ENCODE results near the gene RPGRIP1. TPM values are rescaled to one million over a fixed set of nuclear protein-coding genes. Genes with fewer than 3 reads are reported as not detected.
"Not testable (repeated sequence)": the region's sequence is repeated elsewhere in the genome, so short reads cannot be mapped to it uniquely, and the experiment has no call there.

Gene RPGRIP1
- total RNA-seq, 2 experiments from 2014 or later, result not detected

DNA sequence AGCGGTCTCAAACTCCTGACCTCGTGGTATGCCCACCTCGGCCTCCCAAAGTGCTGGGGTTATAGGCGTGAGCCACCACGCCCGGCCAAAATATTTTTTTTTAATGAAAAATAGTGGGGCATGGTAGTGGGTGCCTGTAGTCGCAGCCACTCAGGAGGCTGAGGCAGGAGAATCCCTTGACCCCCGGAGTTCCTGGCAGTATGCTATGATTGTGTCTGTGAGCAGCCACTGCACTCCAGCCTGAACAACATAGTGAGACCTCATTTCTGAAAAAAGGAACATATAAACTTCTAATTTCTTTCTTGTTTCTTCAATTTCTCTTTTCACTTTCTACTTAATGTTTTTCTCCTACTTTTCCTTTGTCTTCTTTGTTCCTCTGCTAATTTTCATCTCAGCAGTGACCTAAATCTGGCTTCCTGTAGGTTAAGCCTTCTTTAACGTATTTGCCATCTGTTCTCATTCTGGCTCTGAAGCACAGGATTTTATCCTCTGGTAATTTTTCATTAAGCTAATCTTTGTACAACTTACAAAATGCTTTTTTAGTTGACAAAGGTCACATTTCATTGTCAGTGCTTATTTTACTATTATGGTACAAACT, 4.5 kb upstream of the RPGRIP1 start:
- DNase-seq, result no peak
- ChIA-PET CTCF (interaction anchor here (0.9 kb wide), 1 partner anchor 201 kb away, joined by 3 read pairs; no protein-coding TSS in a partner anchor), POLR2A (interaction anchor here (0.6 to 4.9 kb wide), 2 partner anchors 11 to 19 kb away, joined by 3 to 14 read pairs; no protein-coding TSS in a partner anchor)
- Mint-ChIP-seq H3K9me3 (no peaks in the 10 kb centered on the region), H3K4me1 (ENCODE audit: low read depth) (peaks cover 4% of the 10 kb centered on the region), H3K36me3 (ENCODE audit: low read depth) (no peaks in the 10 kb centered on the region), H3K27ac (no peak overlapping the region), H3K4me3 (no peak overlapping the region), H3K27me3 (no peaks in the 10 kb centered on the region)
- intact Hi-C loops (cut with micrococcal nuclease), result no loop called here
- no peak for TF ChIP-seq CTCF (IDR thresholded peaks at IDR 0.05)
- ATAC-seq, result no peak

GRCh38 chr14:21278632-21279031, 1.3 kb upstream of the RPGRIP1 start:
- no peak for TF ChIP-seq CTCF (IDR thresholded peaks at IDR 0.05)
- POLR2A ChIA-PET, result no interaction called here
- no peak overlapping the region for H3K27ac Mint-ChIP-seq
- ATAC-seq (no peak), DNase-seq (no peak)
- CTCF ChIA-PET, result no interaction called here
- H3K9me3 Mint-ChIP-seq, result no peaks in the 10 kb centered on the region
- intact Hi-C loops (cut with micrococcal nuclease), result no loop called here
- H3K4me3 Mint-ChIP-seq, result no peak overlapping the region
- no peaks in the 10 kb centered on the region for H3K27me3 Mint-ChIP-seq
- no peaks in the 10 kb centered on the region for H3K36me3 Mint-ChIP-seq (ENCODE audit: low read depth)
- peaks cover 4% of the 10 kb centered on the region for H3K4me1 Mint-ChIP-seq (ENCODE audit: low read depth)

DNA sequence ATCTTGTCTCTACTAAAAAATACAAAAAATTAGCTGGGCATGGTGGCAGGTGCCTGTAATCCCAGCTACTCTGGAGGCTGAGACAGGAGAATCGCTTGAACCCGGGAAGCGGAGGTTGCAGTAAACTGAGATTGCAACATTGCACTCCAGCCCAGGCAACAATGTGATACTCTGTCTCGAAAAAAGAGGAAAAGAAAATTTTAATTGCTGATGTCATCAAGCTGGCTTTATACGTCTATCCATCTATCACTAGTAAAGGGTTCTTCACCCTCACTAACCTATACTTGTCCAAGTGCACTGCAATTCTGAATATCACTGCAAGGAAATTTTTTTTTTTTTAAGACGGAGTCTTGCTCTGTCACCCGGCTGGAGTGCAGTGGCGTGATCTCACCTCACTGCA, 2.0 kb downstream of the RPGRIP1 start:
- intact Hi-C loops (cut with micrococcal nuclease); H3K4me3 Mint-ChIP-seq; H3K36me3 Mint-ChIP-seq (ENCODE audit: low read depth); H3K4me1 Mint-ChIP-seq (ENCODE audit: low read depth); CTCF ChIA-PET; POLR2A ChIA-PET; H3K9me3 Mint-ChIP-seq; ATAC-seq; H3K27ac Mint-ChIP-seq; DNase-seq; H3K27me3 Mint-ChIP-seq: not testable (repeated sequence)

DNA sequence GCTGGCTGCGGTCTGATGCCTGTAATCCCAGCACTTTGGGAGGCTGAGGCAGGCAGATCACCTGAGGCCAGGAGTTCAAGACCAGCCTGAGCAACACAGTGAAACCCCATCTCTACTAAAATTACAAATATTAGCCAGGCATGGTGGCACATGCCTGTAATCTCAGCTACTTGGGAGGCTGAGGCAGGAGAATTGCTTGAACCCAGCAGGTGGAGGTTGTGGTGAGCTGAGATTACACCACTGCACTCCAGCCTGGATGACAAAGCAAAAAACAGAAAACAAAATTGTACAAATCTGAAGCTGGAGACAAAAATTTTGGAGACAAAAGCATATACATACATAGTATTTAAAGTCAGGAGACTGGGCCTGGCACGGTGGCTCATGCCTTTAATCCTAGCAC, 6.6 kb downstream of the RPGRIP1 start:
- POLR2A ChIA-PET, result interaction anchor here (0.7 kb wide), 1 partner anchor 217 kb away, joined by 3 read pairs; no protein-coding TSS in a partner anchor
- CTCF ChIA-PET; DNase-seq; H3K9me3 Mint-ChIP-seq; H3K4me3 Mint-ChIP-seq; H3K27ac Mint-ChIP-seq; intact Hi-C loops (cut with micrococcal nuclease); H3K27me3 Mint-ChIP-seq; ATAC-seq; H3K4me1 Mint-ChIP-seq (ENCODE audit: low read depth); H3K36me3 Mint-ChIP-seq (ENCODE audit: low read depth): not testable (repeated sequence)

GRCh38 chr14:21287168-21287567, 7.3 kb downstream of the RPGRIP1 start:
- no peaks in the 10 kb centered on the region for H3K36me3 Mint-ChIP-seq (ENCODE audit: low read depth)
- peaks cover 2% of the 10 kb centered on the region for H3K27me3 Mint-ChIP-seq
- ATAC-seq (no peak), DNase-seq (no peak)
- TF ChIP-seq CTCF (IDR thresholded peaks at IDR 0.05), result no peak
- H3K27ac Mint-ChIP-seq, result no peak overlapping the region
- ChIA-PET CTCF (no interaction called here), POLR2A (interaction anchor here (0.7 kb wide), 1 partner anchor 216 kb away, joined by 3 read pairs; no protein-coding TSS in a partner anchor)
- intact Hi-C loops (cut with micrococcal nuclease), result no loop called here
- H3K9me3 Mint-ChIP-seq, result no peaks in the 10 kb centered on the region
- no peak overlapping the region for H3K4me3 Mint-ChIP-seq
- no peaks in the 10 kb centered on the region for H3K4me1 Mint-ChIP-seq (ENCODE audit: low read depth)

DNA sequence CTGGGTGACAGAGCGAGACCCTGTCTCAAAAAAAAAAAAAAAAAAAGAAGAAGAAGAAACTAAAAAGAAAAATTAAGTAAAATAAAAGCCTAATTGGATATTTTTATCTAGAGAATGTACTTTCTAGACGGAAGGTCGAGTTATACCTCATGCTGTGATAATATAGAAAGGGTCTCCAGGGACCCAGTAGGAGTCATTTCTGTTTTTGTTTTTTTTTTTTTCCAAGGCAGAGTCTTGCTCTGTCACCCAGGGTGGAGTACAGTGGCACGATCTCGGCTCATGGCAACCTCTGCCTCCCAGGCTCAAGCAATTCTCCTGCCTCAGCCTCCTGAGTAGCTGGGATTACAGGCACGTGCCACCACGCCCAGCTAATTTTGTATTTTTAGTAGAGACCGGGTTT, 14.1 kb downstream of the RPGRIP1 start:
- intact Hi-C loops (cut with micrococcal nuclease), result not testable (repeated sequence)

More for the DNA sequence above, 14.1 kb downstream of the RPGRIP1 start:
- POLR2A ChIA-PET; CTCF ChIA-PET; H3K27ac Mint-ChIP-seq; H3K9me3 Mint-ChIP-seq; ATAC-seq; H3K4me3 Mint-ChIP-seq; H3K36me3 Mint-ChIP-seq (ENCODE audit: low read depth); H3K27me3 Mint-ChIP-seq; H3K4me1 Mint-ChIP-seq (ENCODE audit: low read depth); DNase-seq: not testable (repeated sequence)

All from activated CD8-positive, alpha-beta T cell treated with anti-CD3 and anti-CD28 coated beads for 36 hours (primary cell).